ENCODE measurements around the gene DMBT1. TPM values are rescaled to one million over a fixed set of nuclear protein-coding genes. Genes with fewer than 3 reads are reported as not detected.

Gene DMBT1
- total RNA-seq, 1 experiment from 2014 or later, result 4.6 TPM

DNA sequence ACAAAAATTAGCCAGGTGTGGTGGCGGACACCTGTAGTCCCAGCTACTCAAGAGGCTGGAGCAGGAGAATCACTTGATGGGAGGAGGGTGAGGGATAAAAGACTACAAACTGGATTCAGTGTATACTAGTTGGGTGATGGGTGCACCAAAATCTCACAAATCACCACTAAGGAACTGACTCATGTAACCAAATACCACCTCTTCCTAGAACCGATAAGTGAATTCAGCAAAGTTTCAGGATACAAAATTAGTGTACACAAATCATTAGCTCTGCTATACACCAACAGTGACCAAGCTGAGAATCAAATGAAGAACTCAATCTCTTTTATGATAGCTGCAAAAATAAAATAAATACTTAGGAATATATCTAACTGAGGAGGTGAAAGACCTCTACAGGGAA, 23.0 kb upstream of the DMBT1 start:
- H3K9me3 Mint-ChIP-seq (ENCODE audit: low read depth, unreplicated experiment), result no peaks in the 10 kb centered on the region
- TF ChIP-seq, protein P1, sequence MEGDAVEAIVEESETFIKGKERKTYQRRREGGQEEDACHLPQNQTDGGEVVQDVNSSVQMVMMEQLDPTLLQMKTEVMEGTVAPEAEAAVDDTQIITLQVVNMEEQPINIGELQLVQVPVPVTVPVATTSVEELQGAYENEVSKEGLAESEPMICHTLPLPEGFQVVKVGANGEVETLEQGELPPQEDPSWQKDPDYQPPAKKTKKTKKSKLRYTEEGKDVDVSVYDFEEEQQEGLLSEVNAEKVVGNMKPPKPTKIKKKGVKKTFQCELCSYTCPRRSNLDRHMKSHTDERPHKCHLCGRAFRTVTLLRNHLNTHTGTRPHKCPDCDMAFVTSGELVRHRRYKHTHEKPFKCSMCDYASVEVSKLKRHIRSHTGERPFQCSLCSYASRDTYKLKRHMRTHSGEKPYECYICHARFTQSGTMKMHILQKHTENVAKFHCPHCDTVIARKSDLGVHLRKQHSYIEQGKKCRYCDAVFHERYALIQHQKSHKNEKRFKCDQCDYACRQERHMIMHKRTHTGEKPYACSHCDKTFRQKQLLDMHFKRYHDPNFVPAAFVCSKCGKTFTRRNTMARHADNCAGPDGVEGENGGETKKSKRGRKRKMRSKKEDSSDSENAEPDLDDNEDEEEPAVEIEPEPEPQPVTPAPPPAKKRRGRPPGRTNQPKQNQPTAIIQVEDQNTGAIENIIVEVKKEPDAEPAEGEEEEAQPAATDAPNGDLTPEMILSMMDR (IDR thresholded peaks at IDR 0.05; ENCODE audit: unreplicated experiment), result no peak
- H3K27me3 Mint-ChIP-seq (ENCODE audit: unreplicated experiment), result no peaks in the 10 kb centered on the region
- H3K4me3 Mint-ChIP-seq (ENCODE audit: low read depth, unreplicated experiment), result no peak overlapping the region
- BruUV-seq (replicated peaks), result no TSS peak
- H3K36me3 Mint-ChIP-seq (ENCODE audit: insufficient read depth, unreplicated experiment), result no peaks in the 10 kb centered on the region
- no peak for DNase-seq
- intact Hi-C loops (cut with micrococcal nuclease; ENCODE audit: unreplicated experiment), result no loop called here
- peaks cover 21% of the 10 kb centered on the region for H3K4me1 Mint-ChIP-seq (ENCODE audit: low read depth, unreplicated experiment)
- CTCF ChIA-PET, result no interaction called here
- no peak overlapping the region for H3K27ac Mint-ChIP-seq (ENCODE audit: unreplicated experiment)

DNA sequence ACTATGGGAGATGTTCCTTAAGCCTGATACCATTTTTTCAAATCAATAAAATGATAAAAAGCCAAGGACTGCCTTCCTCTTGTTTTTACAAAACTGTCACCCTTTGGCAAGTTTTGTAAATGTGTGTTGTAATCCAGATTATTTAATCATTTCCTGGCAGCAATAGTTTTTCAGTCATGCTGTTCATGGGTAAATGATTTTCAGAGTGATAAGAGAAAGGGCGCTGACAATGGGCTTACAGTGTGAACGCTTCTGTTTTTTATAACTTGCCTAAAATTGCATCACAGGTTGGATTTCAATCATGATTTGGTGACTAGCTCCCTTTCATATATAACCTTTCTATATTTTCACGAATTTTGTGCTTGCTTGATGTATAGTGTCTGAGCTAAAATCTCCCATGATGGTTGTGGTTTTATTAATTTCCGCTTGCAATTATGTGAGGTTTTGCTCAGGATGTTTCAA, 19.0 kb upstream of the DMBT1 start:
- TF ChIP-seq, protein P1 (IDR thresholded peaks at IDR 0.05; ENCODE audit: unreplicated experiment), result no peak
- CTCF ChIA-PET, result no interaction called here
- no peak overlapping the region for H3K4me3 Mint-ChIP-seq (ENCODE audit: low read depth, unreplicated experiment)
- no TSS peak for BruUV-seq (replicated peaks)
- no peak overlapping the region for H3K27ac Mint-ChIP-seq (ENCODE audit: unreplicated experiment)
- no peaks in the 10 kb centered on the region for H3K36me3 Mint-ChIP-seq (ENCODE audit: insufficient read depth, unreplicated experiment)
- no peaks in the 10 kb centered on the region for H3K9me3 Mint-ChIP-seq (ENCODE audit: low read depth, unreplicated experiment)
- intact Hi-C loops (cut with micrococcal nuclease; ENCODE audit: unreplicated experiment), result no loop called here
- no peaks in the 10 kb centered on the region for H3K27me3 Mint-ChIP-seq (ENCODE audit: unreplicated experiment)
- H3K4me1 Mint-ChIP-seq (ENCODE audit: low read depth, unreplicated experiment), result peaks cover 36% of the 10 kb centered on the region
- DNase-seq, result no peak

DNA sequence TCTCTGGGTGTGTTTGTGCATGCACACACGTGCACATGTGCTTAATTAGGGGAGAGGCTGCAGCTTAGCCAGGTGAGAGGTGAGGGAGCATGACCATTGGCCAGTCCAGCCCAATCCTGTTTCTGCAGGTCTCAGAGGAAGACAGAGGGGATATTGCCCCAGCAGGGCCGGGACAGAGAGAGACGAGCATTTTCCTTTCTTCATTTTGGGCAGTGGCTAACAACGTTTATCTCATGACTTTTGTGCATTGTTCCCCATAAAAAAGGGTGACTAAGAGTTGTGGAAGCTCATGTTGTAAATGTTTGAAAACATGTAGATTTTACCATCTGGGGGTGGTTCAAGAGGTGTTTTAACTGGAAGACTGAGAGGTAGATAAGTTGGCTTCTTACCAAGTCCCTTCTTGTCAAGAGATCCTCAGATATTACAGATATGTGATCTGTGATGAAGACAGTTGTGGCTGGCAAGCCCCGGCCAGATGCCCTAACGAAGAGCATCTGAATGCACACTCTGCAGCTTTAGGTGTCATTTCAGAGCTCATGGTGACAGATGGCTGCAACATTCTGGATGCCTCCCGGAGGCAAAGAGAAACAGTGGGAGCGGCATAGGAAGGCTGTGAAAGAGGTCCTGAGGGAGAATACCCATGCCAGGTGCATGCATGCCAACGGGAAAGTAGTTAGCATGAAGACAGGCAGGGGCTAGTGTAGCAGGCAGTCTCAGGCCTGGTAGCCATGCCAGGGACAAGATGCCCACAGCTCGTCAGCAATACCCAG, 16.7 kb upstream of the DMBT1 start:
- no peak for DNase-seq
- Mint-ChIP-seq H3K9me3 (ENCODE audit: low read depth, unreplicated experiment) (no peaks in the 10 kb centered on the region), H3K4me3 (ENCODE audit: low read depth, unreplicated experiment) (no peak overlapping the region), H3K36me3 (ENCODE audit: insufficient read depth, unreplicated experiment) (no peaks in the 10 kb centered on the region), H3K27ac (ENCODE audit: unreplicated experiment) (no peak overlapping the region), H3K27me3 (ENCODE audit: unreplicated experiment) (no peaks in the 10 kb centered on the region), H3K4me1 (ENCODE audit: low read depth, unreplicated experiment) (peaks cover 36% of the 10 kb centered on the region)
- TF ChIP-seq, protein P1 (IDR thresholded peaks at IDR 0.05; ENCODE audit: unreplicated experiment), result no peak
- CTCF ChIA-PET, result no interaction called here
- BruUV-seq (replicated peaks), result no TSS peak
- intact Hi-C loops (cut with micrococcal nuclease; ENCODE audit: unreplicated experiment), result no loop called here

DNA sequence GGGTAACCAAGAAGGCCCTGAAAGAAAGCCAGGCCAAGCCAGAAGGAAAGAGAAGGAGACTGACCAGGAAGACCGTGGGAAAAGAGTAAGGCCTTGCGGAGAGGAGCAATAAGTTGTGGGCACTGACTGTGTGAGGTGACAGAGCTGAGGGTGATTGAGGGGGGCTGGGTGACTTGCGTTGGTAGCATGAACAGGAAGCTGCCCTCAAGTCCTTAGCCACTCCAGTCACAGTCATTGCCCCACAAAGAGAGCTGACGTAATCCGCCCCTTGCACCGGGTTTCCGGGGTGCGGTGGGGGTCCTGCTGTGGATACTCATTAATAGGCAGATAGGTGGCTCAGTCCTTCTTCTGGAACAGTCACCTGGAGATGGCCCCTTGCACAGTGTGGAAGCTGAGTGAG, 16.1 kb upstream of the DMBT1 start:
- BruUV-seq (replicated peaks), result no TSS peak
- Mint-ChIP-seq H3K4me3 (ENCODE audit: low read depth, unreplicated experiment) (no peak overlapping the region), H3K27ac (ENCODE audit: unreplicated experiment) (no peak overlapping the region), H3K9me3 (ENCODE audit: low read depth, unreplicated experiment) (no peaks in the 10 kb centered on the region), H3K4me1 (ENCODE audit: low read depth, unreplicated experiment) (peaks cover 36% of the 10 kb centered on the region), H3K27me3 (ENCODE audit: unreplicated experiment) (no peaks in the 10 kb centered on the region), H3K36me3 (ENCODE audit: insufficient read depth, unreplicated experiment) (no peaks in the 10 kb centered on the region)
- TF ChIP-seq, protein P1 (IDR thresholded peaks at IDR 0.05; ENCODE audit: unreplicated experiment), result no peak
- CTCF ChIA-PET, result no interaction called here
- no peak for DNase-seq
- intact Hi-C loops (cut with micrococcal nuclease; ENCODE audit: unreplicated experiment), result no loop called here

Measured in Calu3 (cell line).